ENCODE data around the gene TOX2. TPM values are rescaled to one million over a fixed set of nuclear protein-coding genes. Genes with fewer than 3 reads are reported as not detected.

Gene TOX2
- total RNA-seq, 1 experiment from 2014 or later = not detected

DNA sequence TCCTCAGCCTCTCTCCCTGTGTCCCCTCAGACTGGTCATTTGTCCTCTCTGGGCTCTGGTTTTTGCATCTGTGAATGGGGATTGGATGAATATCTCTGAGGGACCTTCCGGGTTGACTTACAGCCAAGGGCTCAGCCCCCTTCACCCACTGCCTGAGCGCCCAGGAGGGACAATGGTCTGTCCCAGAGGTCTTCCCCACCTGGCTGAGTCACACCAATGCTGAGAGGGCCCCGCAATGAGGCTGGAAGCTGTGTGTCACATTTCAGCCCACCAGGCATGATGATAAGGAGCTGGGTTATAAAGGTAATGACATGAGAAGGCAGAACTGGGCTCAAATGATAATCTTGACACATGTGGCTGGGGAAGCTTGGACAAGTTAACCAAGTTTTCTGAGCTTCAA lies 70.5 kb downstream of the TOX2 start:
- DNase-seq = no peak
- no peaks in the 10 kb centered on the region for H3K4me1 Mint-ChIP-seq (ENCODE audit: low read depth, unreplicated experiment)
- no peak overlapping the region for H3K4me3 Mint-ChIP-seq (ENCODE audit: unreplicated experiment)
- Histone ChIP-seq H3K27me3 (replicated peaks; ENCODE audit: control insufficient read depth, insufficient read depth, low read length) (no peaks in the 10 kb centered on the region), H3K4me3 (ENCODE audit: low read depth, low read length) (no peak overlapping the region), H3K9me3 (no peaks in the 10 kb centered on the region), H3K4me1 (no peaks in the 10 kb centered on the region), H3K36me3 (ENCODE audit: control insufficient read depth, insufficient read depth, low read length) (no peaks in the 10 kb centered on the region)
- ChIA-PET POLR2A (no interaction called here), CTCF (interaction anchor here (0.6 kb wide), 1 partner anchor 95 kb away, joined by 3 read pairs; no protein-coding TSS in a partner anchor)
- H3K27me3 Mint-ChIP-seq (ENCODE audit: insufficient read depth, unreplicated experiment) = peaks cover 14% of the 10 kb centered on the region
- no peaks in the 10 kb centered on the region for H3K9me3 Mint-ChIP-seq (ENCODE audit: unreplicated experiment)
- no peaks in the 10 kb centered on the region for H3K36me3 Mint-ChIP-seq (ENCODE audit: insufficient read depth, unreplicated experiment)
- intact Hi-C loops (cut with micrococcal nuclease; ENCODE audit: unreplicated experiment) = no loop called here
- H3K27ac Mint-ChIP-seq (ENCODE audit: unreplicated experiment) = no peak overlapping the region
- no peak for TF ChIP-seq CTCF (IDR thresholded peaks at IDR 0.05; ENCODE audit: insufficient read depth in 1 of 2, low read depth in 1 of 2, low read length in 1 of 2, severe bottlenecking in 1 of 2, unreplicated experiment in 1 of 2)
- no TSS peak for BruUV-seq (replicated peaks)

- Mint-ChIP-seq H3K36me3 (ENCODE audit: insufficient read depth, unreplicated experiment) (no peaks in the 10 kb centered on the region), H3K27ac (ENCODE audit: unreplicated experiment) (no peak overlapping the region), H3K27me3 (ENCODE audit: insufficient read depth, unreplicated experiment) (peaks cover 13% of the 10 kb centered on the region), H3K4me1 (ENCODE audit: low read depth, unreplicated experiment) (no peaks in the 10 kb centered on the region), H3K9me3 (ENCODE audit: unreplicated experiment) (no peaks in the 10 kb centered on the region), H3K4me3 (ENCODE audit: unreplicated experiment) (no peak overlapping the region)
- no peak overlapping the region for H3K4me3 ChIP-seq (ENCODE audit: low read depth, low read length)
- CTCF ChIA-PET = interaction anchor here (0.6 kb wide), 1 partner anchor 95 kb away, joined by 3 read pairs; no protein-coding TSS in a partner anchor
- no peak for DNase-seq
- POLR2A ChIA-PET = no interaction called here
- intact Hi-C loops (cut with micrococcal nuclease; ENCODE audit: unreplicated experiment) = no loop called here
- BruUV-seq (replicated peaks) = no TSS peak
- no peaks in the 10 kb centered on the region for H3K27me3 ChIP-seq (replicated peaks; ENCODE audit: control insufficient read depth, insufficient read depth, low read length)
- no peak for TF ChIP-seq CTCF (IDR thresholded peaks at IDR 0.05; ENCODE audit: insufficient read depth in 1 of 2, low read depth in 1 of 2, low read length in 1 of 2, severe bottlenecking in 1 of 2, unreplicated experiment in 1 of 2)
- H3K9me3 ChIP-seq = no peaks in the 10 kb centered on the region
- H3K36me3 ChIP-seq (ENCODE audit: control insufficient read depth, insufficient read depth, low read length) = no peaks in the 10 kb centered on the region
- H3K4me1 ChIP-seq = no peaks in the 10 kb centered on the region
These were observed 71.1 kb downstream of the TOX2 start for GRCh38 chr20:43985608-43986316.

DNA sequence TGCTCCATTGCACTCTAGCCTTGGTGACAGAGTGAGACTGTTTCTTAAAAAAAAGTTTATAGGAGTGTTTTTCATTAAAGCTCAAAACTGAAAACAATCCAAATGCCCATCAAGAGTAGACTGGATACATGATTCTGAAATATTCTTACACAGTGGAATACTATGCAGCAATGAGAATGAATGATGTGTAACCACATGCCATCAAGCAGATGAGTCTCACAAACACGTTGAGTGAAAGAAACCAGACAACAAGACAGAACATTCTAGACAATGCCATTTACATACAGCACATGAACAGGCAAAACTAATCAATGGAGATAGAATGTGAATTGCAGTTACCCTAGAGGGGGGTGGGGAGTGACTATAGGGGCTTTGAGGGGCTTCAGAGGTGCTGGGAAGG lies 72.4 kb downstream of the TOX2 start:
- no peak overlapping the region for H3K4me3 ChIP-seq (ENCODE audit: low read depth, low read length)
- no peaks in the 10 kb centered on the region for H3K4me1 Mint-ChIP-seq (ENCODE audit: low read depth, unreplicated experiment)
- no peak overlapping the region for H3K27ac Mint-ChIP-seq (ENCODE audit: unreplicated experiment)
- no peaks in the 10 kb centered on the region for H3K36me3 Mint-ChIP-seq (ENCODE audit: insufficient read depth, unreplicated experiment)
- no peak for DNase-seq
- TF ChIP-seq CTCF (IDR thresholded peaks at IDR 0.05; ENCODE audit: insufficient read depth in 1 of 2, low read depth in 1 of 2, low read length in 1 of 2, severe bottlenecking in 1 of 2, unreplicated experiment in 1 of 2) = no peak
- CTCF ChIA-PET = no interaction called here
- POLR2A ChIA-PET = no interaction called here
- H3K36me3 ChIP-seq (ENCODE audit: control insufficient read depth, insufficient read depth, low read length) = no peaks in the 10 kb centered on the region
- H3K27me3 Mint-ChIP-seq (ENCODE audit: insufficient read depth, unreplicated experiment) = peaks cover 4% of the 10 kb centered on the region
- intact Hi-C loops (cut with micrococcal nuclease; ENCODE audit: unreplicated experiment) = no loop called here
- no peaks in the 10 kb centered on the region for H3K9me3 Mint-ChIP-seq (ENCODE audit: unreplicated experiment)
- no peaks in the 10 kb centered on the region for H3K9me3 ChIP-seq
- H3K4me1 ChIP-seq = no peaks in the 10 kb centered on the region
- no peaks in the 10 kb centered on the region for H3K27me3 ChIP-seq (replicated peaks; ENCODE audit: control insufficient read depth, insufficient read depth, low read length)
- no peak overlapping the region for H3K4me3 Mint-ChIP-seq (ENCODE audit: unreplicated experiment)
- BruUV-seq (replicated peaks) = no TSS peak

Measured in Caco-2 (cell line).